Spinal cord (tissue), 10 donors: Measurements from ENCODE around the gene ILF3. TPM values are rescaled to one million over a fixed set of nuclear protein-coding genes. Genes with fewer than 3 reads are reported as not detected.

Experiments used
- DNase-seq, 6 donors: peaks; one replicate each; pipeline versions ENCODE4 v3.0.0 to v3.0.0-alpha.2; 2013 to 2015; ENCODE audit warnings: low spot score in 6 of 6, low read depth in 4 of 6
- H3K27ac ChIP-seq: one replicate; pipeline ENCODE4 v1.5.1; 2013; ENCODE audit warnings: low read depth, low read length, control low read depth
- H3K27me3 ChIP-seq: one replicate; pipeline ENCODE4 v1.6.1; 2013; ENCODE audit warnings: low read length; ENCODE audit not compliant: control insufficient read depth, insufficient read depth
- H3K36me3 ChIP-seq: one replicate; pipeline ENCODE4 v1.6.1; 2013; ENCODE audit warnings: low read length; ENCODE audit not compliant: control insufficient read depth, insufficient read depth
- H3K4me1 ChIP-seq: one replicate; pipeline ENCODE4 v1.6.1; 2013; ENCODE audit warnings: low read length; ENCODE audit not compliant: control insufficient read depth, insufficient read depth
- H3K4me3 ChIP-seq: one replicate; pipeline ENCODE4 v1.5.1; 2013; ENCODE audit warnings: low read depth, low read length, control low read depth
- H3K9me3 ChIP-seq: one replicate; pipeline ENCODE4 v1.6.1; 2013; ENCODE audit warnings: low read length; ENCODE audit not compliant: control insufficient read depth, insufficient read depth
- WGBS: methylation state at CpG from one replicate; pipeline ENCODE4 v1.1.5; 2013; ENCODE audit warnings: missing lambda C conversion rate; ENCODE audit not compliant: insufficient coverage; 5-methylcytosine and 5-hydroxymethylcytosine counted together
- polyA plus RNA-seq, 2 donors: library from polyadenylated mRNA; unstranded; fragments of 120-200 nt; gene quantifications; one replicate each; pipeline ENCODE4 v1.2.1, GENCODE V29; 2013; ENCODE audit not compliant: insufficient read length in 2 of 2
- total RNA-seq, 2 donors: library from RNA; depleted of rRNA in 1 of 2; stranded (reverse); fragments of 120-200 nt in 1 of 2; fragments of >200 nt in 1 of 2; gene quantifications; one replicate each; pipeline versions ENCODE4 v1.2.3 to v1.2.4, GENCODE V29; 2013 to 2014
- donor health status: healthy.

ILF3 gene
- total and polyA plus RNA-seq, 4 donors, result 89.8 to 267 (median 166) TPM

DNA sequence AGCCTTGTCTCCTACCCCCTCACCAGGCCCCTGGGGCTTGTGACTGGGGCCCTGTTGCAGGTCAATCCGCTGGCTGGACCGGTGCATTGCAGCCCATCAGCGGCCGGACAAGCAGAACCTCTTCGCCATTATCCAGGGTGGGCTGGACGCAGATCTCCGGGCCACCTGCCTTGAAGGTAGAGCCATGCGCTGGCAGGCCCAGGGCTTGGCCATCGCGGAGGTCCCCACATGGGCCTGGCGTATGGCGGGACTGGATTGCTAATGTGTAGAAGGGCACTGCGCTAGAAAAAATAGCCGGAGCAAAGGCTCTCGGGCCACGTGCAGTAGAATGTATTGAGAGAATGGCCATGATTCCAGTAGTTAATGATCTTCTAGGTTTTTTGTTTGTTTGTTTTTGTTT, 53.3 kb downstream of the ILF3 start:
- Histone ChIP-seq H3K4me1 (peaks cover under 1% of the 10 kb centered on the region), H3K27me3 (no peaks in the 10 kb centered on the region), H3K27ac (no peak overlapping the region), H3K4me3 (no peak overlapping the region), H3K36me3 (peaks cover 69% of the 10 kb centered on the region), H3K9me3 (no peaks in the 10 kb centered on the region)
- DNase-seq, result no peak
- WGBS, result 100% methylated on average over 12 of the region's 16 CpGs

DNA sequence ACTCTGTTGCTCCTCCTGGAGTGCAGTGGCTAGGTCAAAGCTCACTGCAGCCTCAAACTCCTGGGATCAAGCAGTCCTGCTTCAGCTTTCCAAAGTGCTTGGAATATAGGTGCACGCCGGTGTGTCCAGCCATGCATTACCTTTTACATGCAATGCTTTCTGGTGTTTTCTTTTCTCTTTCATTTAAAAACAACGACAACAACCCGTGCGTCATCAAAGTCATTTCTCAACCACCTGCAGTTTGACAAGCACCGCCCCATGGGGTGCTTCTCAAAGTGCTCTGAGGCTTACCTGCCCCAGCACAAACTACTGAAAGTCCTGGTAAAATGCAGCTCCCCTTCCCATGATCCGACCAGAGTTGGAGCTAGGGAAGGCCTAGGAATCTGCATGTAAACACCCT, 54.1 kb downstream of the ILF3 start:
- Histone ChIP-seq H3K4me3 (no peak overlapping the region), H3K27ac (no peak overlapping the region)
- WGBS, result 92% methylated on average over 7 of the region's 7 CpGs

DNA sequence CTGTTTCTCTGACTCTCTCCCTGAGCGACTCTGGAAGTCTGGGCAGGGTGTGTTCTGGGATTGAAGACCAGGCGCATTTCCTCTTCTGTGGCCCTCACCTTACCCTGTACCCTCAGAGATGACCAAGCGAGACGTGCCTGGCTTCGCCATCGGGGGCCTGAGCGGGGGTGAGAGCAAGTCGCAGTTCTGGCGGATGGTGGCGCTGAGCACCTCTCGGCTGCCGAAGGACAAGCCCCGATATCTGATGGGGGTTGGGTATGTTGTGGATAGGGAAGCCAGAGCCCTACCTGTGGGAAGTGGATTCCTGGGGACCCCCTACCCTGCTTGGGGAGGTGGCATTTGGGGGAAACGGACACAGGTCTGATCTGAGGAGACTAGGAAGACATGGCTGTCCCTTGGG, 57.9 kb downstream of the ILF3 start:
- no peak overlapping the region for H3K4me3 ChIP-seq
- H3K9me3 ChIP-seq, result no peaks in the 10 kb centered on the region
- DNase-seq, result no peak
- H3K27ac ChIP-seq, result no peak overlapping the region
- WGBS, result 49% methylated on average over 6 of the region's 14 CpGs
- peaks cover 54% of the 10 kb centered on the region for H3K36me3 ChIP-seq
- H3K4me1 ChIP-seq, result peaks cover 6% of the 10 kb centered on the region
- no peaks in the 10 kb centered on the region for H3K27me3 ChIP-seq

More for the DNA sequence above, 54.1 kb downstream of the ILF3 start:
- H3K4me1 ChIP-seq, result no peaks in the 10 kb centered on the region
- H3K9me3 ChIP-seq, result no peaks in the 10 kb centered on the region
- H3K36me3 ChIP-seq, result peaks cover 72% of the 10 kb centered on the region
- no peaks in the 10 kb centered on the region for H3K27me3 ChIP-seq
- no peak for DNase-seq

DNA sequence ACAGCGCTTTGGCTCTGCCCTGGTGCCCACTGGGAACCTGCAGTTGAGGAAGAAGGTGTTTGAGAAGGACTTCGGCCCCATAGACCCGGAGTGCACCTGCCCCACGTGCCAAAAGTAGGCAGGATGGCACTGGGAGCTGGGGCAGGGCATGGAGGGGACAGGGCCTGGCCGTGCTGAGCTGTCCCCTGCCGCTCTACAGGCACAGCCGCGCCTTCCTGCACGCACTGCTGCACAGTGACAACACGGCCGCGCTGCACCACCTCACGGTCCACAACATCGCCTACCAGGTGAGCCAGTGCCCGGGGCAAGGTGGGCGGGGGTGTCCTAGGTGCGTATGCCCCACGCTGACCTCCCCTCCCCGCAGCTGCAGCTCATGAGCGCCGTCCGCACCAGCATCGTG, 58.6 kb downstream of the ILF3 start:
- H3K27ac ChIP-seq, result no peak overlapping the region
- H3K36me3 ChIP-seq, result peaks cover 47% of the 10 kb centered on the region
- peaks cover 9% of the 10 kb centered on the region for H3K4me1 ChIP-seq
- no peak for DNase-seq
- WGBS, result 96% methylated on average over 22 of the region's 23 CpGs
- H3K9me3 ChIP-seq, result no peaks in the 10 kb centered on the region
- no peak overlapping the region for H3K4me3 ChIP-seq
- H3K27me3 ChIP-seq, result no peaks in the 10 kb centered on the region

DNA sequence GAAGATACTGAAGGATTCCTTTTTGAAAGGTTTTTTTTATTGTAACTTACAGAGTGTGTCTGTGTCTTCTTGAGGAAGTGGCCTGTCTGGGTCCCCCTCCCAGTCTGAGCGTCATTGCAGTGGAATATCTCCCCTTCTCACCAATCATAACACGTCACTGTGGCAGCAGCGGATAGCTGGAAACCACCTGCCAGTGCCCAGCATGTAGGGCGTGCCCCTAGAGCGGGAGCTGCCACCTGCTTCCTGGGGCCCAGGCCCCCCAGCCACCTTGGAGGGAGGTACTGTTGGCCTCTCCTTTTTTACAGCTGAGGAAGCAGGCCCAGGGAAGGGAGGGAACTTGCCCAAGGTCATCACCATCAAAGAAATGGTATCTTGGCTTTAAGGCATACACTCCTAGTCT, 59.2 kb downstream of the ILF3 start:
- Histone ChIP-seq H3K9me3 (no peaks in the 10 kb centered on the region), H3K27ac (no peak overlapping the region), H3K36me3 (peaks cover 41% of the 10 kb centered on the region), H3K27me3 (no peaks in the 10 kb centered on the region), H3K4me1 (peaks cover 9% of the 10 kb centered on the region), H3K4me3 (no peak overlapping the region)
- DNase-seq, result no peak
- WGBS, result 79% methylated on average over 4 of the region's 5 CpGs

DNA sequence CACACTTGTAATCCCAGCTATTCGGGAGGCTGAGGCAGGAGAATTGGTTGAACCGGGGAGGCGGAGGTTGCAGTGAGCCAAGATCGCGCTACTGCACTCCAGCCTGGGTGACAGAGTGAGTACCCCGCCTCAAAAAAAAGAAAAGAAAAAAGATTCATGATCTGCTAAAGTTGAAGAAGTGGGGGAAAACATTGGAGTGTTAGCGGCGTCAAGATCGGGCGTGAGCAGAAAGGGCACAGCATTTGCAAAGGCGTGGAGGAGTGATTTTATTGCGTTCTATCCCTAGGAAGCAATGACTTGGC, 62.9 kb downstream of the ILF3 start:
- H3K27ac ChIP-seq, result peak overlapping the region; percentile 15
- 18% methylated on average over 12 of the region's 12 CpGs for WGBS

DNA sequence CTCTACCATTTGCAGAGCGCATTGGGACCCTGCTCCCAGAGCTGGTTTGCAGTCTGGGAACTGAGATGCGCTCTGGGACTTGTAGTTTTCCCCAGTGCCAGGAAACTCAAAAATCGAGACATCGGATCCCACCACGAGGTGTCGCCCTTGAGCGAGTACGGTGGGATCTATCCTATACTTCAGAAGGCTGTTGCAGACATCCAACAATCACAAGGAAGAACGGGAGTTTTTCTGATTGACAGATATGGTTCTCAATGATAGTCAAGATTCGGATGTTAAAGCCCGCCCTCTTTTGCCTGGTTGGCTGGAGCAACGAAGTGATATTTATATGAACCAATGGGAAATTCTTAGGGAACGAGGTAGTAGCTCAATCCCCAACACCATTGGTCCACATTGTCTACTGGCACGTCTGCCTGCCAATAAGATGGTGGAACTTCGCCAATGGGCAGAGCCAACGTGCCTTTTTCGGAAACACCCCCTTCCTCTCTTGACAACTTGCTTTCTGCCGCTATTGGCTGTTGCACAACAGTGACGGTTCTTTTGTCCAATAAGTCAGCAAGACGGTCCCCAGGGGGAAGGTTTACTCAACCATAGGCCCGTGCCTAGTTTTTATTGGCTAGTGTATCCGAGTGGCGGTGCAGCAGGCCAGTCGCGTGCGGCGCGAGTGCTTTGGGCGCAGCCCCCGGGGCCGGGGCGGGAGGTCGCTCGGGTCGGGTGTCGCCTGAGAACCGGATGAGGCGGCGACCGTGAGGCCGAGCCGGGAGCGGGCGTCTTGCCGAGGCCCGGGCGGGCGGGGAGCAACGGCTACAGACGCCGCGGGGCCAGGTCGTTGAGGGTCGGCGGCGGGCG, 63.4 kb downstream of the ILF3 start, which contains the start of gene DNM2:
Gene DNM2, plus strand, starts transcription at position 724 of the 849 bp plus-strand sequence. CDS start 164 bp downstream, outside the sequence.
- Histone ChIP-seq H3K9me3 (no peaks in the 10 kb centered on the region), H3K4me1 (peaks cover 29% of the 10 kb centered on the region), H3K36me3 (peaks cover 18% of the 10 kb centered on the region), H3K4me3 (peak within 1 kb of the TSS; percentile 65), H3K27me3 (no peaks in the 10 kb centered on the region), H3K27ac (peak within 1 kb of the TSS; percentile 73)
- WGBS, result 0% methylated on average over 55 of the region's 57 CpGs
- peak; percentile 99 to 100 (median 100) for DNase-seq

More for the DNA sequence above, 62.9 kb downstream of the ILF3 start:
- Histone ChIP-seq H3K27me3 (no peaks in the 10 kb centered on the region), H3K9me3 (no peaks in the 10 kb centered on the region), H3K4me3 (peak overlapping the region; percentile 19), H3K36me3 (peaks cover 24% of the 10 kb centered on the region), H3K4me1 (peaks cover 29% of the 10 kb centered on the region)
- DNase-seq, result no peak

DNA sequence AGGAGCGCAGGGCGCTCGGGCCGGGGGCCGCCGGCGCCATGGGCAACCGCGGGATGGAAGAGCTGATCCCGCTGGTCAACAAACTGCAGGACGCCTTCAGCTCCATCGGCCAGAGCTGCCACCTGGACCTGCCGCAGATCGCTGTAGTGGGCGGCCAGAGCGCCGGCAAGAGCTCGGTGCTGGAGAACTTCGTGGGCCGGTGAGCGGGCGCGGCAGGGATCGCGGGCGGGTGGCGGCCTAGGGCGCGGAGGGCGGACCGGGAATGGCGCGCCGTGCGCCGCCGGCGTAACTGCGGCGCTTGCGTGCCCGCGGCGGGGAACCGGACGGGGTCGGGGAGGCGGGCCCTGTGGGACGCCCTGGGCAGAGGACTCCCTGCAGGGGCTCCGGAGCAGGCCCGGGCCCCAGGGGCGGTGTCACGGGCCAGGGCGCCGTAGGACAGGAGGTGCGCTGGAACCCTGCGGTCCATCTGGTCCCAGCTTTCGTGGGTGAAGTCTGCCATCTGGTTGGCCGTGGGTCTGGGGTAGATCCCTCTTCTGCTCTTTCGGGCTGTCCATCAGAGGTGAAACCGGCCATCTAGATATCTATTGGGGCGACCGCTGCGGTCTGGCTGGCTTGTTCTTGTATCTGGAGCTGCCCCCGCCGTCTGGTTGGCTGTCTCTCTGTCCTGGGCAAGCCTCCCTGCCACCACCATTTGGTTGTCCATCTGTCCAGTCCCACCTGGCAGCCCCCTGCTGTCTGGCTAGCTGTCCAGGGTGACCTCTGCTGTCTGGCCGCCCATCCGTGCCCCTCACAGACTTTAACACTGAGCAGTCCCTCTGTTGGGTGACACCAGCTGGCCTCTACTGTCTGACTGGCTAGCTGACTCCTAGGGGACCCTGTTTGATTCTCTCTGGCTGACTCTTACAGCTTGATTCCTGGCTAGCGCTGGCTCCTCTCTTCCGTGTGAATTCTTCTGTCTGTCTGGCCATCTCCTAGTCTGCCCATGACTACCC, 64.4 kb downstream of the ILF3 start:
- DNase-seq, result peak in 1 of 6 donors; percentile 15
- Histone ChIP-seq H3K36me3 (peaks cover 9% of the 10 kb centered on the region), H3K9me3 (no peaks in the 10 kb centered on the region), H3K27me3 (no peaks in the 10 kb centered on the region), H3K4me3 (peak overlapping the region; percentile 65), H3K4me1 (peaks cover 29% of the 10 kb centered on the region), H3K27ac (peak overlapping the region; percentile 73)
- under 1% methylated on average over 70 of the region's 70 CpGs for WGBS

DNA sequence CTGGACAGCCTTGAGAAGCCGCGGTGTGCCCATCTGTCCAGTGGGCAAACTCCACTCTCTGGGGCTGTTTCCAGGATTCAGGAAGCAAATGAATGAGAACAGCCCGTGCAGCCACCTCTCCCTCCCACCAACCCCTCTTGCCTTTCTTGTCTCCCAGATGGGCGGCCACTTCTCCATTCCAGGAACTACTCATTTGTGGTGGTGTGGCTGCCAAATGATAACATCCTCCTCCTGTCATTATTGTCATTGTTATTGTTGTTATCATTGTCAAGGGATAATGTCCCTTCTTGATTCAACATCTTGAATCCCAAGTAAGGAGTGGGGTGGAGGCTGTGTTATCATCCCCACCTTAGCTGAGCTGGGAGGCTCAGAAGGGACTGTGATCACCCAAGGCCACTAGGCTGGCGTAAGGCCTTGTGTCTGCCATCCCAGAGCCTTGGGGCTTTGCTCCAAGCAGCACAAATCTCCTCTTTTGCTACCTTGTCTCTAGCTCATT, 65.4 kb downstream of the ILF3 start:
- peak overlapping the region; percentile 65 for H3K4me3 ChIP-seq
- no peak for DNase-seq
- peak overlapping the region; percentile 73 for H3K27ac ChIP-seq
- H3K9me3 ChIP-seq, result no peaks in the 10 kb centered on the region
- WGBS, result 86% methylated on average over 3 of the region's 5 CpGs
- H3K4me1 ChIP-seq, result peaks cover 32% of the 10 kb centered on the region
- H3K27me3 ChIP-seq, result no peaks in the 10 kb centered on the region
- peaks cover 9% of the 10 kb centered on the region for H3K36me3 ChIP-seq
